ENCODE measurements around the gene SNTB2. TPM values are rescaled to one million over a fixed set of nuclear protein-coding genes. Genes with fewer than 3 reads are reported as not detected.
"Not testable (repeated sequence)": the region's sequence is repeated elsewhere in the genome, so short reads cannot be mapped to it uniquely, and the experiment has no call there.

SNTB2 gene
- total RNA-seq, 2 donors from 2014 or later, result 15.5 to 17.9 TPM

DNA sequence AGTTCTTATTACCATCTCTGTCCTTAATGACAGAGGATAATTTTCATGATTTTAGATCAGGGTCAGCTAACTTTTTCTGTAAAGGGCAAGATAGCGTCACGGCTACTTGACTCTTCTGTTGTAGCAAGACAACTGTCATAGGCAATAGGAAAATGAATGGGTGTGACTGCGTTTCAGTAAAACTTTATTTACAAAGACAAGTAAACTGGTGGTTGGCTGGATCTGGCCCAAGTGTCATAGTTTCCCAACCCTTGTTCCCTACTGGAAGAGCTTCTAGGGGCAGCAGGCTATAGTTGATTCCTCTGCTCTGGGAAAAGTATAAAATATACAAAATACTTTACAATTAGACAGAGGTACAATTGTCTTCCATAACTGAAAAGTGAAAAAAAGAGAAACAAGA lies 73.5 kb downstream of the SNTB2 start:
- Mint-ChIP-seq H3K36me3 (ENCODE audit: low read depth) (peaks cover 6% of the 10 kb centered on the region), H3K27me3 (no peaks in the 10 kb centered on the region), H3K27ac (no peak overlapping the region)

DNA sequence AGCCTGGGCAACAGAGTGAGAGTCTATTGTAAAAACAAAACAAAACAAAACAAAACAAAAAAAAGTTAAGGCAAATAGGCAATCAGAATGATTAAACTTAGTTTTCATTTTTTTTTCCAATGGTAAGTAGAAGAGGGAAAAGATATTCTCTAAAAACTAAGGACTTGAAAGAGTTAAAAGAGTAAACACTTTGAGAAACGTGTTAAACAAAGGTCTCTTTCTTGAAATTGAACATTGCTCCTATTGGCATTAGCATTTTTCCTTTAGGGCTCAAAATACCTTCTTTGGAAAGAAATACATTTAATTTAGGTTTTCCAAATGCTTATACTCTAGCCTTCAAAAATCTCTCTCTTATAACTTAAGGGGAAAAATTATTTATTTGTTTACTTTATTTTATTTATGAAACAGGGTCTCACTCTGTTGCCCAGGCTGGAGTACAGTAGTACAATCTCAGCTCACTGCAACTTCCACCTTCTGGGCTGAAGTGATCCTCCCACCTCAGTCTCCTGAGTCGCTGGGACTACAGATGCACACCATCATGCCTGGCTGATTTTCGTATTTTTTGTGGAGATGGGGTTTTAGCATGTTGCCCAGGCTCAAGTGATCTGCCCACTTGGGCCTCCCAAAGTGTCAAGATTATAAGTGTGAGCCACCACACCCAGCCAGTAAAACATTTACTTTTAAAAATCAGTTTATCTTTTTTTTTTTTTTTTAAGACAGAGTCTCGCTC lies 79.5 kb downstream of the SNTB2 start:
- Mint-ChIP-seq H3K27ac (peak overlapping the region; percentile 37), H3K4me3 (no peak overlapping the region), H3K27me3 (no peaks in the 10 kb centered on the region), H3K36me3 (ENCODE audit: low read depth) (peaks cover 5% of the 10 kb centered on the region), H3K4me1 (peaks cover 2% of the 10 kb centered on the region)
- DNase-seq (no peak), ATAC-seq (no peak)
- no peaks in the 10 kb centered on the region for H3K9me3 ChIP-seq (ENCODE audit: control insufficient read depth, low read length, poor library complexity, severe bottlenecking)

More for the DNA sequence above, 73.5 kb downstream of the SNTB2 start:
- no peaks in the 10 kb centered on the region for H3K9me3 ChIP-seq (ENCODE audit: control insufficient read depth, low read length, poor library complexity, severe bottlenecking)
- peaks cover 5% of the 10 kb centered on the region for H3K4me1 Mint-ChIP-seq
- ATAC-seq (no peak), DNase-seq (no peak)
- H3K4me3 Mint-ChIP-seq, result no peak overlapping the region

DNA sequence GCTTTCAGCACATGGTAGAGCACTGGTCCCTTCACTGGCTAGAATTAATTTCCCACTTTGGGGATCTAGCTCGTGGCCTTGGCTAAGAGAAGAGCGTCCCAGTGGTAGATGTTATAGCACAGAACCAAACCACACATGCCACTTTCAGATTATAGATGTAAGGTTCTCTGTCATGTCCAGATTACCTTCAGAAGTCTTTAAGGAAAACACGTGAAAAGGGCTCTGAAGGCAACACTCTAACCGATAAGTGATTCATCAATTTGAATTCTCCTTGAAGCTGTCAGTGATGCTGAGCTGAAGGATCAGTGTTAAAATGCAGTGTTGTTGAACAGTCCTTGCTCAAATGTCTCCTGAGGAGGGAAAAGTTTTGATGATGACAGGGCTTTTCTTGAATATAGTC lies 80.7 kb downstream of the SNTB2 start:
- Mint-ChIP-seq H3K27ac (no peak overlapping the region), H3K36me3 (ENCODE audit: low read depth) (peaks cover 5% of the 10 kb centered on the region), H3K4me1 (peaks cover 2% of the 10 kb centered on the region), H3K27me3 (no peaks in the 10 kb centered on the region), H3K4me3 (no peak overlapping the region)
- DNase-seq, result no peak
- H3K9me3 ChIP-seq (ENCODE audit: control insufficient read depth, low read length, poor library complexity, severe bottlenecking), result no peaks in the 10 kb centered on the region
- ATAC-seq, result no peak

GRCh38 chr16:69270395-69270794 lies 83.4 kb downstream of the SNTB2 start:
- Mint-ChIP-seq H3K36me3 (ENCODE audit: low read depth) (peaks cover 2% of the 10 kb centered on the region), H3K4me1 (peaks cover 7% of the 10 kb centered on the region), H3K4me3 (no peak overlapping the region)

DNA sequence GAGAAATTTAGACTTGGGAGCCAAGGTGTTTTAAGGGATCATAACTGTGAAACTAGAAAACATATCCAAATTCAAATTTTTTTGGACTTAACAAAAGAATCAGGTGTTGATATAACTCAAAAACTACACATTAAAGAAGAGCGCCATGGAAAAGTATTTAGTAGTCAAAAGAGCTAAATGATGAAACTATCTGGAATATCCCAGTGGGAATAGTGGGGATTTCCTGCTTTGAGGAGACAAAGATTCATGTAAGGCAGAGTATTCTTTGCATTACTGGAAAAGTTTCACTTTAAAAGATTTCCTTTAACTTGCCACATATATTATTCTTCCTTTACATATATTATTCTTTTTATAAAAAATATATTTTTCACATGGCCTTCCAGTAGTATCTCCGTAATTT lies 83.9 kb downstream of the SNTB2 start:
- Mint-ChIP-seq H3K36me3 (ENCODE audit: low read depth) (peaks cover 2% of the 10 kb centered on the region), H3K27ac (no peak overlapping the region), H3K4me1 (peaks cover 8% of the 10 kb centered on the region), H3K4me3 (no peak overlapping the region), H3K27me3 (no peaks in the 10 kb centered on the region)
- H3K9me3 ChIP-seq (ENCODE audit: control insufficient read depth, low read length, poor library complexity, severe bottlenecking), result no peaks in the 10 kb centered on the region
- ATAC-seq (no peak), DNase-seq (no peak)

More at GRCh38 chr16:69270395-69270794, 83.4 kb downstream of the SNTB2 start:
- Mint-ChIP-seq H3K27me3 (no peaks in the 10 kb centered on the region), H3K27ac (no peak overlapping the region)
- ATAC-seq (no peak), DNase-seq (no peak)
- H3K9me3 ChIP-seq (ENCODE audit: control insufficient read depth, low read length, poor library complexity, severe bottlenecking), result no peaks in the 10 kb centered on the region

GRCh38 chr16:69273009-69273408 lies 86.0 kb downstream of the SNTB2 start:
- peak overlapping the region; percentile 9 for H3K27ac Mint-ChIP-seq
- H3K36me3 Mint-ChIP-seq (ENCODE audit: low read depth), result no peaks in the 10 kb centered on the region
- no peak for DNase-seq
- H3K9me3 ChIP-seq (ENCODE audit: control insufficient read depth, low read length, poor library complexity, severe bottlenecking), result no peaks in the 10 kb centered on the region
- no peak for ATAC-seq
- peaks cover 10% of the 10 kb centered on the region for H3K4me1 Mint-ChIP-seq
- H3K4me3 Mint-ChIP-seq, result no peak overlapping the region
- H3K27me3 Mint-ChIP-seq, result no peaks in the 10 kb centered on the region

GRCh38 chr16:69274699-69275235 lies 87.8 kb downstream of the SNTB2 start:
- DNase-seq (no peak), ATAC-seq (no peak)
- H3K27ac Mint-ChIP-seq, result peak overlapping the region; percentile 74
- H3K4me3 Mint-ChIP-seq, result no peak overlapping the region
- H3K36me3 Mint-ChIP-seq (ENCODE audit: low read depth), result no peaks in the 10 kb centered on the region
- no peaks in the 10 kb centered on the region for H3K27me3 Mint-ChIP-seq
- no peaks in the 10 kb centered on the region for H3K9me3 ChIP-seq (ENCODE audit: control insufficient read depth, low read length, poor library complexity, severe bottlenecking)
- H3K4me1 Mint-ChIP-seq, result peaks cover 13% of the 10 kb centered on the region

GRCh38 chr16:69276148-69277115 lies 89.5 kb downstream of the SNTB2 start:
- no peaks in the 10 kb centered on the region for H3K27me3 Mint-ChIP-seq
- no peak overlapping the region for H3K4me3 Mint-ChIP-seq
- no peaks in the 10 kb centered on the region for H3K9me3 ChIP-seq (ENCODE audit: control insufficient read depth, low read length, poor library complexity, severe bottlenecking)
- no peak for DNase-seq
- H3K27ac Mint-ChIP-seq, result peak overlapping the region; percentile 74
- H3K4me1 Mint-ChIP-seq, result peaks cover 13% of the 10 kb centered on the region
- ATAC-seq, result no peak
- no peaks in the 10 kb centered on the region for H3K36me3 Mint-ChIP-seq (ENCODE audit: low read depth)

- H3K36me3 Mint-ChIP-seq (ENCODE audit: low read depth), result no peaks in the 10 kb centered on the region
- H3K4me3 Mint-ChIP-seq, result no peak overlapping the region
- DNase-seq (no peak), ATAC-seq (no peak)
- no peaks in the 10 kb centered on the region for H3K27me3 Mint-ChIP-seq
- peak overlapping the region; percentile 32 for H3K27ac Mint-ChIP-seq
- H3K9me3 ChIP-seq (ENCODE audit: control insufficient read depth, low read length, poor library complexity, severe bottlenecking), result no peaks in the 10 kb centered on the region
- H3K4me1 Mint-ChIP-seq, result peaks cover 13% of the 10 kb centered on the region
Observed at GRCh38 chr16:69277413-69277812, 90.4 kb downstream of the SNTB2 start.

GRCh38 chr16:69283851-69284250 lies 96.9 kb downstream of the SNTB2 start:
- no peaks in the 10 kb centered on the region for H3K36me3 Mint-ChIP-seq (ENCODE audit: low read depth)
- H3K27ac Mint-ChIP-seq, result peak overlapping the region; percentile 11
- no peak overlapping the region for H3K4me3 Mint-ChIP-seq
- ATAC-seq, result no peak
- DNase-seq, result no peak
- H3K9me3 ChIP-seq (ENCODE audit: control insufficient read depth, low read length, poor library complexity, severe bottlenecking), result no peaks in the 10 kb centered on the region
- peaks cover 3% of the 10 kb centered on the region for H3K4me1 Mint-ChIP-seq
- H3K27me3 Mint-ChIP-seq, result no peaks in the 10 kb centered on the region

DNA sequence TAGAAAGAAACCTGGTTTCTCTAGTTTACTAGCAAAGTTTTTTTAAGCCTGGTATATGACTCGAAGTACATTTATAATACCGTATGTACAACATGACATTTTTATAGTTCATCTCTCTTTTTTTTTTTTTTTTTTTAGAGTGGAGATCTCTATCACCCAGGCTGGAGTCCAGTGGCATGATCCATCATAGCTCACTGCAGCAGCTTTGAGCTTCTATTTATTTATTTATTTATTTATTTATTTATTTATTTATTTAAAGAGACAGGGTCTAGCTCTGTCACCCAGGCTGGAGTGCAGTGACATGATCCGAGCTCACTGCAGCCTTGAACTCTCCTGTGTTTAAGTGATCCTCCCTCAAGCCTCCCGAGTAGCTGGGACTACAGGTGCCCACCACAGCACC lies 98.3 kb downstream of the SNTB2 start:
- DNase-seq, result no peak
- Mint-ChIP-seq H3K27me3 (no peaks in the 10 kb centered on the region), H3K36me3 (ENCODE audit: low read depth) (no peaks in the 10 kb centered on the region), H3K27ac (no peak overlapping the region), H3K4me1 (no peaks in the 10 kb centered on the region), H3K4me3 (no peak overlapping the region)
- no peak for ATAC-seq
- no peaks in the 10 kb centered on the region for H3K9me3 ChIP-seq (ENCODE audit: control insufficient read depth, low read length, poor library complexity, severe bottlenecking)

- DNase-seq (peak in 1 of 3 donors; percentile 36), ATAC-seq (no peak)
- Mint-ChIP-seq H3K27me3 (no peaks in the 10 kb centered on the region), H3K4me3 (no peak overlapping the region), H3K4me1 (no peaks in the 10 kb centered on the region), H3K36me3 (ENCODE audit: low read depth) (no peaks in the 10 kb centered on the region), H3K27ac (no peak overlapping the region)
- H3K9me3 ChIP-seq (ENCODE audit: control insufficient read depth, low read length, poor library complexity, severe bottlenecking), result no peaks in the 10 kb centered on the region
Observed at GRCh38 chr16:69286941-69287713, 100.2 kb downstream of the SNTB2 start.

GRCh38 chr16:69291657-69292056 lies 104.7 kb downstream of the SNTB2 start:
- not testable (repeated sequence) for H3K27ac Mint-ChIP-seq; H3K36me3 Mint-ChIP-seq (ENCODE audit: low read depth); DNase-seq; ATAC-seq; H3K9me3 ChIP-seq (ENCODE audit: control insufficient read depth, low read length, poor library complexity, severe bottlenecking); H3K27me3 Mint-ChIP-seq; H3K4me3 Mint-ChIP-seq; H3K4me1 Mint-ChIP-seq
